Activated gamma-delta T cell treated with Interleukin-2 at 50 U/mL for 16 hours (primary cell): ENCODE measurements around the gene OR7E24.

Experiments
- DNase-seq: peaks from one replicate; pipeline ENCODE4 v3.0.0-alpha.2; 2020

The OR7E24 gene

GRCh38 chr19:9250630-9251029 is at the start of gene OR7E24:
TSS of gene OR7E24 (plus strand) at chr19:9250930. CDS start at chr19:9251044, 114 bp downstream.
- no peak for DNase-seq

DNA sequence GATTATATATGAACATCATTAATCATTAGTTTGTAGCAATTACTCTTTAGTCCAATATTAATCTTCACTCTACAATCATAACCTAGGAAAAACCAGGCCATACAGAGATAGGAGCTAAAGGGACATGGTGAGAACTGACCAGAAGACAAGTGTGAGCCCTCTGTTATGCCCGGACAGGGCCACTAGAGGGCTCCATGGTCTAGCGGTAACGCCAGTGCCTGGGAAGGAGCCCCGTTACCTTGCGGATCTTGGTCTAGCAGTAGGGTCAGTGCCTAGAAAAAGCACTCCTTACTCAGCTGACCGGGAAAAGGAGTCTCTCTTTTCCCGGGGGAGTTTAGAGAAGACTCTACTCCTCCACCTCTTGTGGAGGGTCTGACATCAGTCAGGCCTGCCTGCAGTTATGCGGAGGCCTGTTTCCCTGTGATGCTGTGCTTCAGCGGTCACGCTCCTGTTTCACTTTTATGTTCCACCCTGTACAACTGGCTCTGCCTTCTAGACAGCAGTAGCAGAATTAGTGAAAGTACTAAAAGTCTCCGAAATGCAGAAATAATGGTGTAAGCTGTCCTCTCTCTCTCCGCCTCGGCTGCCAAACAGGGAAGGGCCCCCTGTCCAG is 45.1 kb upstream of the OR7E24 start:
- peak; percentile 61 for DNase-seq

DNA sequence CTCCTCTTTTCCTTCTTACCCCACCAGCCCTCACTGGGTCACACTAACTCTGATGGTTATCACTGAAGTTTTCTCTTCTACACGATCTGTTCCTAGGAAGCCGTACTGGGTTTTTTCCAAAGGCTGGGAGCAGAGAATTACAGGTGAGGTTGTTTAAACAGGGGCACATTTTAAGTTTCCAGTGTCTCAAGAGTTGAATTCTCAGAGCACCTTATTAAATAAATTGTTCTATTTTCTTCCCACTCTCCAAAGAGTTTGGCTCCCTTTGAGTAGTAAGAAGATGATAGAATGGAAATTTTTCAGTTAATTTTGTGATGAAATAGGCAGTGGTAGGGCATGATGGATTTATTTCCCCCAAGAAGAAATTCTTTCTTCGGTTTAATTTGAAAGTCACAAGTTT is 31.2 kb upstream of the OR7E24 start, which contains the start of gene OR7D4:
TSS of gene OR7D4 (minus strand) at position 101 of the 400 bp plus-strand sequence. CDS start 4,752 bp downstream, outside the sequence.
- DNase-seq, result no peak

- no peak for DNase-seq
Observed at GRCh38 chr19:9251236-9251635, 506 bp downstream of the OR7E24 start.

DNA sequence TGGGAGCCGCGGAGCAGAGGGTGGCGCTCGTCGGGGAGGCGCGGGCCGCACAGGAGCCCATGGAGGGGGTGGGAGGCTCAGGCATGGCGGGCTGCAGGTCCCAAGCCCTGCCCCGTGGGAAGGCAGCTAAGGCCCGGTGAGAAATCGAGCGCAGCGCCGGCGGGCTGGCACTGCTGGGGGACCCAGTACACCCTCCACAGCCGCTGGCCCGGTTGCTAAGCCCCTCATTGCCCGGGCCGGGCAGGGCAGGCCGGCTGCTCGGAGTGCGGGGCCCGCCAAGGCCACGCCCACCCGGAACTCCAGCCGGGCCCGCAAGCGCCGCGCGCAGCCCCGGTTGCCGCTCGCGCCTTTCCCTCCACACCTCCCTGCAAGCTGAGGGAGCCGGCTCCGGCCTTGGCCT is 32.8 kb downstream of the OR7E24 start:
- DNase-seq, result peak; percentile 14

DNA sequence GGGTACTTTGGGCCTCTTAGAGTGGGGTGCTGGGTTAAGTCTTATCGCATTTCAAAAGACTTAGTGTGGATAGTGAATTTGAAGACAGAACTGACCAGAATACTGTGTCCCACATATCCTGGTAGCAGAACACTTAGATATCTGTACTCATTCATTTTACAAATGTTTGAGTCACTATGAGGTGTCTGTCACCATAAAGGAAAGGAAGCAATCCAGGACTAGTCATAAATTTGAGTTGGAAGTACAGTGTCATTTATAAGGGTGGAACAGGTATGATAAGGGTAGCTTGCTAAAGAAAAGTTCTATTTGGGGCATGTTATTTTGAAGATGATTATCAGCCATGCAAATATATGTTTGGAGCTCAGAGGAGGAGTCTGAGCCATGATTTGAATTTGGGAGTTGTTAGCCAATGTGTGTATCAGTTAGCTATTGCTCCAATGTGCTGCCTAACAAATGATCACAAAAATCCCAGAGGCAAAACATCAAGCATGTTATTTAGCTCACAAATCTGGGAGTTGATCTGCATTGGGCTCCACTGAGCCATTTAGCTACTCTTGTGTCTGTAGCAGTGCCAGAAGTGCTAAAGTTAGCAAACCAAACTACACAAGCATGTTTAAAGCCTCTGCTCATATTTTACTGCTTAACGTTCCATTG is 38.6 kb downstream of the OR7E24 start:
- no peak for DNase-seq

DNA sequence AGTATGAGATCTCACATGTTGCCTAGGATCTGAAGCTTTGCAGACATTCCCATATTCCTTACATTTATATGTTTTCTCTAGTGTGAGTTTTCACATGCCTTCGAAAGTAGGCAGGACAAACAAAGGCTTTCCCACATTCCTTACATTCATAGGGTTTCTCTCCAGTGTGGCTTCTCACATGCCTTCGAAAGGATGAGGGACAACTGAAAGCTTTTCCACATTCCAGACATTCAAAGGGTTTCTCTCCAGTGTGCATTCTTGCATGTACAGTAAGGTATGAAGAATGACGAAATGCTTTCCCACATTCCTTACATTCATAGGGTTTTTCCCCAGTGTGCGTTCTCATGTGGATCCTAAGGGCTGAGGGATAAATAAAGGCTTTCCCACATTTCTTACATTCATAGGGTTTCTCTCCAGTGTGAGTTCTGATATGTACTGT is 44.7 kb downstream of the OR7E24 start:
- DNase-seq, result no peak

GRCh38 chr19:9296336-9296735 is 45.6 kb downstream of the OR7E24 start:
- no peak for DNase-seq
